Neural crest cell (in vitro differentiated cells): ENCODE measurements around the gene TARBP1. TPM values are rescaled to one million over a fixed set of nuclear protein-coding genes. Genes with fewer than 3 reads are reported as not detected.
A peak's percentile ranks its signal among the peaks of the same experiment; 100 is the strongest.

Source experiments
- DNase-seq: peaks from one replicate; pipeline ENCODE4 v3.0.0; 2021; ENCODE audit warnings: low read depth, mixed read lengths, low spot score
- H3K27ac Mint-ChIP-seq: one replicate; pipeline ENCODE4 v1.8.0; 2021; ENCODE audit warnings: mild to moderate bottlenecking, mixed read lengths; ENCODE audit not compliant: unreplicated experiment
- H3K27me3 Mint-ChIP-seq: 2 replicates; pipeline ENCODE4 v1.8.0; 2021; ENCODE audit warnings: low read depth, mild to moderate bottlenecking, mixed read lengths
- H3K36me3 Mint-ChIP-seq: 2 replicates; pipeline ENCODE4 v1.8.0; 2021; ENCODE audit warnings: low read depth, mild to moderate bottlenecking, mixed read lengths
- H3K4me1 Mint-ChIP-seq: 2 replicates; pipeline ENCODE4 v1.8.0; 2021; ENCODE audit warnings: mixed read lengths
- H3K4me3 Mint-ChIP-seq: one replicate; pipeline ENCODE4 v1.8.0; 2021; ENCODE audit warnings: mild to moderate bottlenecking, mixed read lengths
- H3K9me3 Mint-ChIP-seq: 2 replicates; pipeline ENCODE4 v1.8.0; 2021; ENCODE audit warnings: mixed read lengths
- total RNA-seq: library from RNA; stranded (reverse); gene quantifications from 2 replicates; pipeline ENCODE4 v1.2.1, GENCODE V29; 2021
- TF ChIP-seq, protein P1 (sequence below): fragments of 200-600 bp; sonication (generic); conservative IDR thresholded peaks from 2 replicates; pipeline ENCODE4 v1.5.0; 2021; ENCODE audit warnings: antibody characterized with exemption, mild to moderate bottlenecking

The TARBP1 gene
- total RNA-seq, 1 donor from 2014 or later: 30.2 TPM

DNA sequence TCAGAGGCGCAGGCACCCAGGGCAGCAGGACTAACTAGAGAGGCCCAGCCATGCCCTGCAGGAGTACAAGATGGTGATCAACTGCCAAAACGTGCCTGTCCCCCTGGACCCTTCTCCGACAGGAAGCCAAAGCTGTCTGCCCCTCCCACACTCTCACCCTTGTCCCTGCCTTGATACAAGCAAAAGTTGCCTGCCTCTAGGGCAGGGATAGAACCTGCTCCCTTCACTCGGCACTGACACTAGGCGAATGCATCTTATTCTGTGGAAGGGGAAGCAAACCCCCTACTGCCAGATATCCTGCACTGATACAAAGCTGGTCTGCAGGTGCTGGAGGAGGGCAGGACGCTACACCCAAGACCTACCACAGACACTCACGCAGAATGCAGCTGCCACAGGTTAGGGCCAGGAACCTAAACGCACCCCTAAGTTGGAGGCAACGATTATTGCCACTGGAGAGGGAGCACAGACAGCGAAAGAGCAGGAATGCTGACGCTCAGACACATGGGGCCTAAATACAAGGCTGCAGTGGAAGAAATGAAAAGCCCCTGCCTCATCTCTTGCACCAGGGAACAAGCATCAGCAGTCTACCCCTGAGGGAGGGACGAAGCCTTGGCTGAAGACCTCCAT, 3.7 kb downstream of the TARBP1 start:
- no peaks in the 10 kb centered on the region for H3K27me3 Mint-ChIP-seq
- no peaks in the 10 kb centered on the region for H3K36me3 Mint-ChIP-seq
- H3K4me3 Mint-ChIP-seq: no peak overlapping the region
- H3K27ac Mint-ChIP-seq: no peak overlapping the region
- no peak for DNase-seq
- peaks cover 24% of the 10 kb centered on the region for H3K4me1 Mint-ChIP-seq
- H3K9me3 Mint-ChIP-seq: no peaks in the 10 kb centered on the region
- TF ChIP-seq, protein P1, sequence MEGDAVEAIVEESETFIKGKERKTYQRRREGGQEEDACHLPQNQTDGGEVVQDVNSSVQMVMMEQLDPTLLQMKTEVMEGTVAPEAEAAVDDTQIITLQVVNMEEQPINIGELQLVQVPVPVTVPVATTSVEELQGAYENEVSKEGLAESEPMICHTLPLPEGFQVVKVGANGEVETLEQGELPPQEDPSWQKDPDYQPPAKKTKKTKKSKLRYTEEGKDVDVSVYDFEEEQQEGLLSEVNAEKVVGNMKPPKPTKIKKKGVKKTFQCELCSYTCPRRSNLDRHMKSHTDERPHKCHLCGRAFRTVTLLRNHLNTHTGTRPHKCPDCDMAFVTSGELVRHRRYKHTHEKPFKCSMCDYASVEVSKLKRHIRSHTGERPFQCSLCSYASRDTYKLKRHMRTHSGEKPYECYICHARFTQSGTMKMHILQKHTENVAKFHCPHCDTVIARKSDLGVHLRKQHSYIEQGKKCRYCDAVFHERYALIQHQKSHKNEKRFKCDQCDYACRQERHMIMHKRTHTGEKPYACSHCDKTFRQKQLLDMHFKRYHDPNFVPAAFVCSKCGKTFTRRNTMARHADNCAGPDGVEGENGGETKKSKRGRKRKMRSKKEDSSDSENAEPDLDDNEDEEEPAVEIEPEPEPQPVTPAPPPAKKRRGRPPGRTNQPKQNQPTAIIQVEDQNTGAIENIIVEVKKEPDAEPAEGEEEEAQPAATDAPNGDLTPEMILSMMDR: no peak

GRCh38 chr1:234474375-234474774, 4.6 kb downstream of the TARBP1 start:
- Mint-ChIP-seq H3K27ac (no peak overlapping the region), H3K4me3 (peak overlapping the region; percentile 16), H3K36me3 (no peaks in the 10 kb centered on the region), H3K27me3 (no peaks in the 10 kb centered on the region), H3K4me1 (peaks cover 24% of the 10 kb centered on the region), H3K9me3 (no peaks in the 10 kb centered on the region)
- TF ChIP-seq, protein P1: no peak
- no peak for DNase-seq

DNA sequence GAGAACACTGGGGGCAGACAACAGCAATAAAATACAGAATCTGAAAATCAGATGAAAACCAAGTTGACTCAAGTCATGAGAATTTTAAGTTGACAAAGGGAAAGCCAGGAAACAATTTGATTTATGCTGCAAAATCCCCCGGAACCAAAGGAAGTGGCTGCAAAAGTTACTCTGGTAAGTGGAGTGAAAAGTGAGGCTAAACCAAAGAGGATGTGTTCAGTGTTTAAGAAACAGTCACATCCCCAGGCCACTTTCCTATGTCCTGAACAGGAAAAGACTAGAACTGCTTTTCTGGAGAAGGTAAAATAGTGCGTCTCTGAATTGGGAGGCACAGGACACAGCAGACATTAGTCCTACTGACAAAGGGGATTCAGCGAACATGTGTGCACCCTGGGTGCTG, 5.9 kb downstream of the TARBP1 start:
- DNase-seq: no peak
- TF ChIP-seq, protein P1: no peak
- H3K4me1 Mint-ChIP-seq: peaks cover 28% of the 10 kb centered on the region
- H3K27ac Mint-ChIP-seq: no peak overlapping the region
- no peak overlapping the region for H3K4me3 Mint-ChIP-seq
- H3K36me3 Mint-ChIP-seq: peaks cover 3% of the 10 kb centered on the region
- no peaks in the 10 kb centered on the region for H3K9me3 Mint-ChIP-seq
- no peaks in the 10 kb centered on the region for H3K27me3 Mint-ChIP-seq

DNA sequence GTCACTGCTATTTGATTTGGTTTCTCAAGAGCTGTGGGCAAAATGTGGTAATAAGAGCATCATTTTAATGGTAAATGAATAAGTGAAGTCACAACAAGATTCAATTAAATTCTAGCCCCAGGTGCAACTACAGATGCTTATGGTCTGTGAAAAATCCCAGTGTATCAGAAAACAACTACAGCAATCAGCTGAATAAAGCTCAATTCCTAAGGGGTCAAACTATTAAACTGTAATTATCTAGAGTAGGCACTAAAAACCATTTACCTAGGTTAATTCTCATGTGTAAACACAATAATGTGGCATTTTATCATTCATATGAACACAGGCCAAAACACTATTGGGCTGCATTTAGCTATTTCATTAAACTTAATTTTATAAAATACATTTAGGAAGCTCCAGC, 9.6 kb downstream of the TARBP1 start:
- Mint-ChIP-seq H3K4me3 (no peak overlapping the region), H3K9me3 (no peaks in the 10 kb centered on the region), H3K36me3 (peaks cover 14% of the 10 kb centered on the region), H3K27ac (no peak overlapping the region), H3K4me1 (peaks cover 4% of the 10 kb centered on the region), H3K27me3 (no peaks in the 10 kb centered on the region)
- DNase-seq: no peak
- TF ChIP-seq, protein P1: no peak

DNA sequence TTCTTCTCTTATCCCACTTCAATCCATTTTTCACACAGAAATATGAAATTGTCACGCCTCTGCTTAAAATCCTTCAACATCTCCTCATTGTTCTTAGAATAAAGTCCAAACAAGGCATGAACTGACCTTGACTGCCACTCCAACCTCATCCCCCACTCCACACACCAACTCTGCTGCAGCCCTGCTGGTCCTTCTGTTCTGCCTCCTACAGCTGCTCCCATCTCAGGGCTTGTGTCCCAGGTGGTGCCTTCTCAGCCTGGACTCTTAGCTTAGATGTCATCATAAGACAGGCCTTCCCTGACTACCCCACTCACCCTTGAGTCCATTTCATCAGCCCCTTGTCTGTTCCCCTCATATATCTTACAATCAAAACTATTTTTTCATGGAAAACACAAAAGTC, 10.4 kb downstream of the TARBP1 start:
- Mint-ChIP-seq H3K27me3 (no peaks in the 10 kb centered on the region), H3K9me3 (no peaks in the 10 kb centered on the region), H3K36me3 (peaks cover 14% of the 10 kb centered on the region), H3K27ac (no peak overlapping the region), H3K4me1 (peaks cover 4% of the 10 kb centered on the region), H3K4me3 (no peak overlapping the region)
- TF ChIP-seq, protein P1: no peak
- no peak for DNase-seq

- DNase-seq: no peak
- no peaks in the 10 kb centered on the region for H3K27me3 Mint-ChIP-seq
- no peaks in the 10 kb centered on the region for H3K9me3 Mint-ChIP-seq
- peaks cover 14% of the 10 kb centered on the region for H3K36me3 Mint-ChIP-seq
- no peak overlapping the region for H3K27ac Mint-ChIP-seq
- TF ChIP-seq, protein P1: no peak
- H3K4me1 Mint-ChIP-seq: peaks cover 4% of the 10 kb centered on the region
- no peak overlapping the region for H3K4me3 Mint-ChIP-seq
Observed at GRCh38 chr1:234467821-234468220, 11.2 kb downstream of the TARBP1 start.
